ENCODE results near the gene TFAP2E. TPM values are rescaled to one million over a fixed set of nuclear protein-coding genes. Genes with fewer than 3 reads are reported as not detected.

TFAP2E gene
- total RNA-seq, 1 donor from 2014 or later = 0.43 TPM

- intact Hi-C loops (cut with micrococcal nuclease) = loop anchor here (1.0 to 5.0 kb wide), 2 partner anchors 75 to 448 kb away; partner anchors contain the start of gene SFPQ
Measured at GRCh38 chr1:35640380-35641232, 67.5 kb downstream of the TFAP2E start.

- intact Hi-C loops (cut with micrococcal nuclease) = loop anchor here (1.0 to 5.0 kb wide), 2 partner anchors 74 to 449 kb away; partner anchors contain the start of gene SFPQ
Measured at GRCh38 chr1:35641233-35641866, 68.2 kb downstream of the TFAP2E start, which contains the start of gene PSMB2. Gene PSMB2, minus strand, starts transcription at chr1:35641526. Its CDS starts 94 bp downstream, at chr1:35641432.

GRCh38 chr1:35642471-35642955 lies 69.4 kb downstream of the TFAP2E start:
- intact Hi-C loops (cut with micrococcal nuclease) = loop anchor here (5.0 kb wide), 1 partner anchor 450 kb away; the partner anchor contains the start of gene SFPQ

- intact Hi-C loops (cut with micrococcal nuclease) = loop anchor here (5.0 kb wide), 1 partner anchor 452 kb away; the partner anchor contains the start of gene SFPQ
Measured at GRCh38 chr1:35644204-35644603, 71.1 kb downstream of the TFAP2E start.

Other genes with a start within 250 kb of the TFAP2E start
- gene KIAA0319L, start 15.9 kb upstream of the TFAP2E start, total RNA-seq = 44.9 and 50.1 TPM in 2 replicates
- gene NCDN, start 15.5 kb upstream of the TFAP2E start, total RNA-seq = 25.0 and 26.9 TPM in 2 replicates
- gene PSMB2, start 68.2 kb downstream of the TFAP2E start, total RNA-seq = 98.9 and 99.8 TPM in 2 replicates
- 15.8 and 16.5 TPM in 2 replicates for gene C1orf216, start 145.6 kb downstream of the TFAP2E start, total RNA-seq
- 70.3 and 75.8 TPM in 2 replicates for gene CLSPN, start 196.7 kb downstream of the TFAP2E start, total RNA-seq
- gene AGO4, start 234.7 kb downstream of the TFAP2E start, total RNA-seq = 9.9 and 11.7 TPM in 2 replicates

Data from T-helper 2 cell treated with Interferon-gamma antibody and Interleukin-4, amounts not matched to agents 100 ng/mL and 5 ng/mL, for 36 hours (primary cell).